ENCODE results near the gene VAC14.

The VAC14 gene

DNA sequence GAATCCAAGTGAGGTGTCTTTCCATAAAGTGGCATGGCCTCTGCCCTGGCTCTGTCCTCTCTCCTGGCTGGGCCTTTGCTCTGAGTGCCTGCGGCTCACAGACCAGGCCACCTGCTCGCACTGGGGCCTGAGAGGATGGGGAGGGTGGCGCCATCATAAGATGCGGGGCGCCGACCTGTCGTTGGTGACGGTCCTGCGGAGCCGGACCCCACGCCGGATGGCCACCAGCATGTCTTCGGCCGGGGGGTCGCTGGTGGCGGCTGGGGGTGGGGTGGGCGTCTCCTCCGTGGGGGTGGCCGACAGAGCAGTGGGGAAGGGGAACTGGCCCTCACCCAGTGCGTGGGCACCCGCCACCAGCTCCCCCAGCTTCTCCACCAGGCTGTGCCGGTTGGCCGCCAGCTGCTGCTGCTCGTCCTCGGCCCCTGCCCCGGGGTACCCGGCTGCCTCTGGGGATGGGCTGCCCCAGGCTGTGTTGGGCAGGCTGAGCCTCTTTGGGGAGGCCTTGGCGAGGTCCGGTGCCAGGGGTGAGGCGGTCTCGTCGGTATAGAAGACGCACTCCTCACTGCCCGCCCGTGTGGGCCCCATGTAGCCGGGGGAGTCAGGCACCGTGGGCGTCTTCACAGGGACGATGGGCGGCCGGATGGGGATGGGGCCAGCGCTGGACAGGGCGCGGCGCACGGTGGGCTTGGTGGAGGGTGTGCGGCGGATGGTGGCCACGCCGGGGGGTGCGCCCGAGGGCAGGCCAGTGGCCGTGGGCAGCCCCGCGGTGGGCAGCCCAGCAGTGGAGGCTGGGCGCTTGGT, 137.2 kb downstream of the VAC14 start:
- DNase-seq (ENCODE audit: low spot score), result no peak

DNA sequence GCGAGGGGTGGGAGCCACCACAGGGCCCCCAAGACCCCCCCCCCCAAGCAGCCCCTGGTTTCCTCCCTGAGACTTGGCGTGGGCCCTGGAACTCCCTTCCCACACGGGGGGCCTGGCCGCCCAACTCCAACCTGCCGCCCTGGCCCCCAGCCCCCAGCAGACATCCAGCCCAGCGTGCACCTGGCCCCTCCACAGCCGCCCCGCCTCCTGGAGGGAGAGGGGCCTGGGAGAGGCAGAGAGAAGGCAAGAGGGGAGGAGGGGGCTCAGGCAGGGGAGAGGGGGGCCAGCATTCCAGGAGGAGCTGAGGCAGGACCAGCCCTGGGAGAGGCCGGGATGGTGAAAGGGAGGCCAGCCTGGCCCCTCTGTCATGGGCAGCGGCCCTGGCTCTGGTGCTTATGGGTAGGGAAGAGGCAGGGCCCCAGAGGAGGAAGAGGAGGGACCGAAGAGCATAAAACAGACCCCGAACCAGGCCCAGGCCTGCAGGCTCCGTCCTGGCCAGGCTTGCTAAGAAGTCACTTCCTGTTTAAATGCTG, 137.9 kb downstream of the VAC14 start:
- DNase-seq (ENCODE audit: low spot score), result no peak

DNA sequence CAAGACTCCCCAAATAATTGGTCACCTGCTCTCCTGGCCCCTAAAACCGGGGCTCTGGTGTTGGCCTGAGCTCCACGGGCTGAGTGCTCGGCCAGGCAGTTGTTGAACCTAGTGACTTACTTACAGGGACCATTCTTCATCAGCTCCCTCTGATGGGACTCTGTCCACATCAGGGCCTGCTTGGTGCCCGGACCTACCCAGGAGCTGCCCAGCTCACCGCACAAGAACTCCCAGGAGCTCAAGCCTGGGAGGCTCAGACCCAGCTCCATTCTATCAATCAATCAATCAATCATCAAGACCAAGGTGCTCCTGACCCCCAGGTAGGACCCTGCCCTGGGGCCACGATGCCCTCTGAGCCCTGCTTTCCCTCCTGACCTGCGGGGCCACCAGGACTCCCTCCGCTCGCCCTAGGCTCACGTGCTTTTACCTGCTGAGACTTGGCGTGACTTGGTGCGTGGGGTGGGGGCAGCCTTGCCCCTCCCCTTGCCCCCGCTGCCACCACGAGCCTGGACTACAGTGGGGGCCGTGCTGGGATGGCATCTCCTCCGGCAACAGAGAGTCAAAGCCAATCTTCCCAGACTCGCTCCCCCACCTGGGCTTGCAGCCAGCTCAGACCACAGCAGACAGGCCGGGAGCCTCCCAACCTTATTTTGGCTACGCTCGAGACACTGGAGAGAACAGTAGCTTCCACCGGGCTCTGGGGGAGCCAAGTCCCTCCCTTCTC, 138.9 kb downstream of the VAC14 start:
- no peak for DNase-seq (ENCODE audit: low spot score)

DNA sequence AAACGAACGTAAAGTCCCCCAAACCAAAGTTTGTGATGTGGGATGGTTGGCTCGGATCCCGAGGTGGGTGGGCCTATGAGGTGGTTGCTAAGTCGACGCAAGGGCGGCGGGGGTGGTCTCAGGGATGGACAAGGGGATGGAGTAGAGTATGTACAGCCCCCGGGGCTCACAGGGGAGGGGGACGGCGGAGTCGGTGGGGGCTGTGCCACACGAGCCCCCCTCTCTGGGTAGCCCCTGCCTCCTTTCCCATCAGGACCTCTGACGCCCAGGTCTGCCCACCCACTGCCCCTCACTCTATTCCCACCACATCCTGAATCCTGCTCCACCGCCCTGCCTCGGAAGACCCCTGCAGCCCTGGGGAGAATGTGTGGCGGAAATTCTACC, 139.4 kb downstream of the VAC14 start:
- no peak for DNase-seq (ENCODE audit: low spot score)

DNA sequence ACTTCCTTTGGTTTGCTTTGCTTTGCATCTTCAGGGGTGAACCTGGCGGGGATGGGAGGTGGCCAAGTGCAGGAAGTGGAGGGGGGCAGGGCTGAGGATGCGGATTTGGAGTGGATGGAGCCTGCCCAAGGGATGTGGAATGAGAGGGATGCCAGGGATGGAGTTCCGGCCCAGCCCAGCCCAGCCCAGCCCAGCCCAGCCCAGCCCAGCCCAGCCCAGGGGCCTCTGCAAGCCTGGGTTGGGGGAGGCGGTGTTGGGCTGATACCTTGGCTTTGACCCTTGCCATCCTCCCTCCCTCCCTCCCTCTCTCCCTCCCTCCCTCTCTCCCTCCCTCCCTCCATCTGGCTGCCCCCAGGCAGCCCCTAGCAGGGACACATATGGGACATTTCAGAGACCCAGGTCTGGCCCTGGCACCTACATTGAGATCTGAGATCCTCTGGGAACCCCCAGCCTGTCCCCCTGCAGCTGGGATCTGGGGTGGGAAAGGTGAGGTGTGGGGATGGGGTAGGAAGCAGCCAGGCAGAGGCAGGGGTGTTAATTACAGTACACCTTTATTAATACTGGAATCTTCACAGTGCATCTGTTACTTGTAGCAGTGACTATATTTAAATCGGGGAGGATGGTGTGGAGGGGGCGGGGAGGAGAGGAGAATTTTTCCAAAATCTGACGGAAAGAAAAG, 140.1 kb downstream of the VAC14 start:
- no peak for DNase-seq (ENCODE audit: low spot score)

DNA sequence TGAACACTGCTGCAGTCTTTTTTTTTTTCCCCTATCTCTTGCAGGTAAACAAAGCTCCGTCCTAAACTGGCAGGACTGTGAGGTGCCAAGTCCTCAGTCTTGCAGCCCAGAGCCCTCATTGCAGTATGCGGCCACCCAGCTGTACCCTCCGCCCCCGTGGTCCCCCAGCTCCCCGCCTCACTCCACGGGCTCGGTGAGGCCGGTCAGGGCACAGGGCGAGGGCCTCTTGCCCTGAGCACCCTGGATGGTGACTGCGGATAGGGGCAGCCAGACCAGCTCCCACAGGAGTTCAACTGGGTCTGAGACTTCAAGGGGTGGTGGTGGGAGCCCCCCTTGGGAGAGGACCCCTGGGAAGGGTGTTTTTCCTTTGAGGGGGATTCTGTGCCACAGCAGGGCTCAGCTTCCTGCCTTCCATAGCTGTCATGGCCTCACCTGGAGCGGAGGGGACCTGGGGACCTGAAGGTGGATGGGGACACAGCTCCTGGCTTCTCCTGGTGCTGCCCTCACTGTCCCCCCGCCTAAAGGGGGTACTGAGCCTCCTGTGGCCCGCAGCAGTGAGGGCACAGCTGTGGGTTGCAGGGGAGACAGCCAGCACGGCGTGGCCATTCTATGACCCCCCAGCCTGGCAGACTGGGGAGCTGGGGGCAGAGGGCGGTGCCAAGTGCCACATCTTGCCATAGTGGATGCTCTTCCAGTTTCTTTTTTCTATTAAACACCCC, 140.8 kb downstream of the VAC14 start:
- no peak for DNase-seq (ENCODE audit: low spot score)

DNA sequence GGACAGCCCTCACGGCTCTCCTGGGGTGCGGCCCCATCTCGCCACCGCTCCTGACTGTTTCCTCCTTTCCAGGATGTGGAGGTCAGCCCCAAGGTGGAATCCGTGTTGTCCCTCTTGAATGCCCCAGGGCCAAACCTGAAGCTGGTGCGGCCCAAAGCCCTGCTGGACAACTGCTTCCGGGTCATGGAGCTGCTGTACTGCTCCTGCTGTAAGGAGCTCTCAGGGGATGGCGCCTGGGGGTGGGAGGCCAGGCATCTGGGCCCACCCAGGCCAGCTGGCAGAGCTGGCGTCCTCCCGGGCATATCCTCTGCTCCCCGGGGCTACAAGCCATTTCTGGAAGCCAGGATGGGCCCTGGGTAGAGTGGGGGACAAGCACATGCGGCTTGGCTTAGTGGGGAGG, 141.4 kb downstream of the VAC14 start:
- no peak for DNase-seq (ENCODE audit: low spot score)

DNA sequence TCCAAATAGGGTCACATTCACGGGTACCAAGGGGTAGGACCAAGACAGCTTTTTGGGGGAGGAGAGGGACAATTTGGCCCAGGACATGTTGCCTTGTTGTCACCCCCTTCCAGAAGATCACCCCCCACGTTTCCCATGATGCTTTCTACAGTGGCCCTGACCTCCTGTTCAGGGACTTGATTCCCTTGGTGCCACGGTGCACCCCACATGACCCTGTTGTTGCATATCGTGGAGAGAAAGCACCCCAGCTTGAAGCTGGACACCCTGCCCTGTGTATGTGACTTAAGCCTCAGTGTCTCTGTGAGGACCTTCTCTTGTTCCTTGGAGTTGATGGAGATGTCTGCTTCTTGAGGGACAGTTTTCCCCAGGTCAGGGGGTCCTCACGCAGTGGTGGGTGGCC, 142.0 kb downstream of the VAC14 start:
- no peak for DNase-seq (ENCODE audit: low spot score)

DNA sequence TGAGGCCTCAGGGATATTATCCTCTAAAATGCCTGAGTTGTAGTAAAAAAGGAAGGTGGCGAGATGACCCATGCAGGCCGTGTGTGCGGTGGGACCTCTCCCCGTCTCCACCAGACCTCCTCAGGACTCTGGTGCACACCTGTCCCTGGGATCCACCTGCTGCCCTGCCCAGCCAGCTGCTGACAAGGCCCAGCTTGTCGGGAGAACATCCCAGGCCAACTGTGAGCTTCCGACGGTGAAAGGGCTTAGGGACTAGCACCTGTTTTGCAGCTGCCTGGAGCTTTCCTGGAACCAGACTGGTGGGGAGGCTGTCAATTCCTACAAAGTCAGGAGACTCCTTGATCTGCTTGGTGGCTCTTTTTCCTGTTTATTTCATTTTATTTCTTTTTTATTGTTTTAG, 143.0 kb downstream of the VAC14 start:
- DNase-seq (ENCODE audit: low spot score), result no peak

DNA sequence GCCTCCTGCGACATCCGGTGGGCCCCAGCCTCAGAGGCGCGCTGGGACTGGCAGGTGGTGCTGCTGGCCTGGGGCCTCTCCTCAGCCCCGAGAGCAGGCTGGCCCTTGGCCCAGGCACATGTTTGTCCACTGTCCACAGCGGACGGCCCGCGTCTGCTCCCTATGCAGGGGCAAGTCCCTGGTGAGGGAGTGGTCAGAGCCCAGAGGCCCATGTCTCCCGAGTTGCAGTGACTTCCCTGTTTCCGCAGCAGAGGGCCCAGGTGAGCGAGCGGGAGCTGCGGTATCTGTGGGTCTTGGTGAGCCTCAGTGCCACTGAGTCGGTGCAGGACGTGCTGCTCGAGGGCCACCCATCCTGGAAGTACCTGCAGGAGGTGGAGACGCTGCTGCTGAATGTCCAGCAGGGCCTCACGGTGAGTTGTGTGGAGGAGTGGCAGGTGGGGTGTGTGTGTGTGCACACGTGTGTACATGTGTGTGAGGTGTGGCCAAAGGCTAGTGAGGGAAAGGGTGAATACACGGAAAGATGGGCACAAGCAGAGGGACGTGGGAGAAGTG, 144.2 kb downstream of the VAC14 start:
- DNase-seq (ENCODE audit: low spot score), result no peak

DNA sequence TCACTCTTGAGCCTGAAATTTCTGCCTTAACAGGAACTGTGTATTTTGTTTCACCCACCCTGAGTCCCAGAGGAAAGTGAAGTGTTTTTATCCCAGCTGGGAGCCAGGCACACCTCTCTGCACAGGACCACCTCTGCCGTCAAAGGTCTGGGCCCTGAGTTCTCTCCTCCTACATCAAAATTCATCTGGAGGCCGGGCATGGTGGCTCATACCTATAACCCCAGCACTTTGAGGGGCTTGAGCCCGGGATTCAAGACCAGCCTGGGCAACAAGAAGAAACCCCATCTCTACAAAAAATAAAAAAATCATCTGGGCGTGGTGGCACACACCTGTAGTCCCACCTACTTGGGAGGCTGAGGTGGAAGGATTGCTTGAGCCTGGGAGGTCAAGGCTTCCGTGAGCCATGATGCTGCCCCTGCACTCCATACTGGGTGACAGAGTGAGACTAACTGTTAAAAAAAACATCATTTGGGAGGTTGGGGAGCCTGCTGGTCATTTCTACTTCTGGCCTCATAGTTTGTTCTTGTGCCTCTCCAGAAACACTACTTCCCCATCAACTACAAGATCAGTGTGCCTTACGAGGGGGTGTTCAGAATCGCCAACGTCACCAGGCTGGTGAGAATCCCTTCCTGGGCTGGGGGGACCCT, 144.8 kb downstream of the VAC14 start:
- DNase-seq (ENCODE audit: low spot score), result no peak

DNA sequence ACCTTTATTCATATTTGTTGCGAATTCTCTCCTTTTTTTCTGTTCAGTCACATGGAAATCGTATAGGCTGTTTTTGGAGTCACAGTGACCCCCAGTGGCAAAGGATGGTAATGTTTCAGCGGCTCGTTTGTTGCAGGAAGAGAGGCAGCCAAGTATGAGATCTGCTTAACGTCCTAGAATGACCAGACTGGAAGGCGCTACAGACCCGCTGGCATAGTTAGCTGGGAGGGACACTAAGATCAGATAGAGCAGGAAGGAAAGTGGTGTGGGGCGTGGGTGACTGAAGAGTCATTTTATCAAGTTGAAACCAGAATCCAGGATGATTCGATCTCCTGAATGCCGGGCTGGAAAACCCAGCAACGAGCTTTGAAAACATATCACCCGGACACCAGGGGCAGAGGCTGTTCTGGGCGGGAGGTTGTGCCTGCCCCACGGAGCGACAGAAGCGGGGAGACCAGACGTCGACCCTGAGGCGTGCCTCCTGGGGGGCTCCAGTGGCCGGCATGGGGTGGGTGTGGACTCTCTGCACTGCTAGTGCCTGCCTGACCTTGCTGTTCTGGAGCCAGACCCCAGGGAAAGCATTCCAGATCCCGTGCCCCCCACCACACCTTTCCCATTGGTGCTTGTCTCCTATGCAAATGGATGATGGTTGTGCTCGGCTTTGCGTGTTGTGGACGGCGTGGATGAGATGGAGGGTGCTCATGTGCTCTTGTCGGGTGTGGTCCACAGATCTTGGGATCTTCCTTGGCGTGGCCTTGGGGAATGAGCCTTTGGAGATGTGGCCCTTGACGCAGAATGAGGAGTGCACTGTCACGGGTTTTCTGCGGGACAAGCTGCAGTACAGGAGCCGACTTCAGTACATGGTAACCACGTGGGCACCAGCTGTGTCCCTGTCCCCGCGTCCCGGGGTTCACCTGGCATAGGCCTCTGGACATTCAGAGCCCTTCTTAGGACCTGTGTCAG, 146.9 kb downstream of the VAC14 start:
- peak; percentile 76 for DNase-seq (ENCODE audit: low spot score)

DNA sequence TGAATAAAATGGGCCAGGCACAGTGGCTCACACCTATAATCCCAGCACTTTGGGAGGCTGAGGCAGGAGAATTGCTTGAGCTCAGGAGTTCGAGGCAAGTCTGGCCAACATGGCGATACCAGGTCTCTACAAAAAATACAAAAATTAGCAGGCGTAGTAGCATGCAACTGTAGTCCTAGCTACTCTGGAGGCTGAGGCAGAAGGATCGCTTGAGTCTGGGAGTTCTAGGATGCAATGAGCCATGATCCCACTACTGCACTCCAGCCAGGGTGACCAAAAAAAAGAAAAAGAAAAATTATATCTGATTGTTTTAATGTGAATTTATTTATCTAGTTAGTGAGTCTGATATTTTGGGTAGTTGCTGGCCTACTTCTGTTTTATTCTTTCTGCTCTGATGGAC, 147.6 kb downstream of the VAC14 start:
- DNase-seq (ENCODE audit: low spot score), result no peak

DNA sequence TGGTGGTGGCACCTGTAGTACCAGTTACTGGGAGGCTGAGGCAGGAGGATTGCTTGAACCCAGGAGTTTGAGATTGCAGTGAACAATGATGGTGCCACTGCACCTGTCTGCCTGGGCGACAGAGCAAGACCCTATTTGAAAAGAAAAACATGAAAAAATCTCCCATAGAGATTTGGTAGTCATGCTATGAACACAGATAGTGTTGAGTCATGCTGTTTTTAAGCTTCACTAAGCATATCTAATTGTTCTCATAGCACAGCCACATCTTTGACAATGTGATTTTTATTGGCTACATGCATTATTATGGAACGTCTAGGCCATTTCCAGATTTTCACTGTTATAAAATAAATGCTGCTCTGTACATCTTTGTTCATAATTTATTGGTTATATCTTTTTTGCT, 148.6 kb downstream of the VAC14 start:
- DNase-seq (ENCODE audit: low spot score), result no peak

DNA sequence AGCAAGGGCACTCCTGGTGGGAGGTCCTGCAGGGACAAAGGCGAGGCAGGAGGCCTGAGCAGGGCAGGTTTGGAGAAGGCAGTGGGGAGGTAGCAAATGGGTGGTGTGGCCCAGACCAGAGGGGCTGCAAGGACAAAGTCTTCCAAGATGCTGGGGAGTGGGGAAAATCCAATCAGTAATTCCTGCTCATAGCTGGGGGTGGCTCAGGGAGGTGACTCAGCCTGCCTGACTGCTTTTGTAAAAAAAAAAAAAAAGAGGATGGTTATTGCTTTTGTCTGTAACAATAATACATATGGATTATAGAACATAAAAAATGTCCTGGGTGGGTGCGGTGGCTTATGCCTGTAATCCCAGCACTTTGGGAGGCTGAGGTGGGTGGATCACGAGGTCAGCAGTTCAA, 149.4 kb downstream of the VAC14 start:
- no peak for DNase-seq (ENCODE audit: low spot score)

DNA sequence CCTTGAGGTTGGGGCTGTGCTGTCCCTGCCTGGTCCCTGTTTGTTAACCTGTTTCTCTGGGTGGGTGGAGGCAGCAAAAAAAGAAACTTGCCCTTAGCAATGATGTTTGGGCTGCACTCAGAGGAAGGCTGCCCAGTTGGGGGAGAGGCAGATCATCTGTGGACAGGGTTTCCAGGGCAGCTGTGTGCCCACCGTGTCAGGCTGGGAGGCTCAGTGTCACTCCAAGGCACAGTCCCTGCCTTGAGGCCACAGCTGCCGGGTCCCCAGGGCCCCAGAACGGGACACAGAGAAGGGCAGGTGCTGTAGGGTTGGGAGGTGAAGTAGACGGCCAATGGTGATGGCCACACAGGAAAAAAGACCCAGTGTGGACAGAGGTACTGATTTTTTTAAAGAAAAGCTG, 150.7 kb downstream of the VAC14 start:
- DNase-seq (ENCODE audit: low spot score), result no peak

DNA sequence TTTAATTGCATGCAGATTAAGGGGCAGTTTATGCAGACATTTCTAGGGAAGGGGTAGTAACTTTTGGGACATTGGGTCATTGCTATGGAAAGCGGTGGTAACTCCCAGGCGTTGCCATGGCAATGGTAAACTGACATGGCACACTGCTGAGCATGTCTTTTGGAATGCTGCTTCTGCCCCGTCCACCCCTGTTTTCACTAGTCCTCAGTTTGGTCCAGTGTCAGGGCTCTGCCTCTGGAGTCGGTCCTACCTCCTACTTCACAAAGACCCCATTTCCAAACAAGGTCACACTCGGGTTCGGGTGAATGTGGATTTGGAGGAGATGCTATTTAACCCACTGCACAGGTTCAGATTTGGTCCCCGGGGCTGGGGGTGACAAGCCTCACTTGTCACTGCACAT, 151.7 kb downstream of the VAC14 start:
- DNase-seq (ENCODE audit: low spot score), result no peak

DNA sequence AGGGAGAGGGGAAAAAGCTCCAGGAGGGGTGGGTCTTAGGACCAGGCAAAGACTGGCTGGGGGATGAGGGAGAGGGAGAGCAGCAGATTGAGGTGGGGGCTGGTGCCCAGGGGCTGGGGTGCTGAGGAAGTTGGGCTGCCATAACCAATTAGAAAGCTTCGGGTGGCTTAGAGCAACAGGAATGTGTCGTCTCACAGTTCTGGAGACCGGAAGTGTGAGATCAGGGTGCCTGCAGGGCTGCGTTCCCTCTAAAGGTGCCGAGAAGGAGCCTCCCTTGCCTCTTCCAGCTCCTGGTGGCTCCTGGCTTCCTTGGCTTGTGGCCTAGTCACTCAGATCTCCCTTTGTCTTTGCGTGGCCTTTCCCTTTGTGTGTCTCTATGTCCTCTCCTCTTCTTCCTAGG, 152.4 kb downstream of the VAC14 start:
- no peak for DNase-seq (ENCODE audit: low spot score)

DNA sequence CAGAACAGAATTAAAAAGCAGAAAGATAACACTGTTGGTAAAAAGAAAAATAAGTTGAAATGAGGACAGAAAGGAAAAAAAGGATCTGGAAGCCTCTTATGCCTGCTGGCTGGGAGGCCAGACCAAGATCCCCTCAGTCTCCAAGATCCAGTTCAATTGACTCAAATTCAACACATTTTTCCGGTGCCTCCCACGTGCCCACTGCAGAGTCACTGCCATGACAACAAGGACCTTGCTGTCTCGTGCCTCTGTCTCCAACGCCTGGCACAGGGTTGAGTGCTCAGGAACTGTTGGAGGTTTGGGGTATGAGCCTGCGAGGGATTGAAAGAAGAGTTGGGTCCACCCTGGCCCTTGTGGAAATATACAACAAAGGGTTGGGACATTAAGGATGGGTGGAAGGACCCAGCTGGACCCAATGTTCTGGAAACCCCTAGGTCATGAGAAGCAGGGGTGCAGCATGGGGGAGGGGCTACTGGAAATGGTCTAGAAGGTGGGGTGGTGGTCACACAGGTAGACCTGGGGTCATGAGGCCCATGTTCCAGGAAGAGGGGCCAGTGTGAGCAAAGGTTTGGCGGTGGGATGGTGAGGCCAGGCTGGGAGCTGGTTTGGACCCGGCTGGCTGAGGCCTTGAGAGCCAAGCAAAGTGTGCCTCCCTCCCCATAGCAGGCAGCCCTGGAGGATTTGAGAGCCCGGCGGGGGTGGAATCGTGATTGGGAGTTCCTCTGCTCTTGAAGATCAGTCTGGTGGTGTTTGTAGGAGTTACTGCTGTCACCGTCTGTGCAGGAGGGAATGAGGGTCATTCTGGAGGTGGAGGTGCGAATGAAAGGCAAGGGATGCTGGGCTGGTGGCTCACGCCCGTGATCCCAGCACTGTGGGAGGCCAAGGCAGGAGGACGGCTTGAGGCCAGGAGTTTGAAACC, 153.3 kb downstream of the VAC14 start:
- no peak for DNase-seq (ENCODE audit: low spot score)

All from globus pallidus (tissue), 1 donor.